ENCODE measurements around the gene ZNF740. TPM values are rescaled to one million over a fixed set of nuclear protein-coding genes. Genes with fewer than 3 reads are reported as not detected.

ZNF740 gene
- total and polyA plus RNA-seq, 2 of the 8 experiments (the other 6 are each of a cell fraction or from before 2014, with no cell fraction given), result 8.2 to 40.0 TPM

- TF ChIP-seq CHD7 (IDR thresholded peaks at IDR 0.05; ENCODE audit: insufficient replicate concordance, low read length), result no peak
- no peak for TF ChIP-seq RAD21 (IDR thresholded peaks at IDR 0.05 in 1 of 2, conservative IDR thresholded peaks at IDR 0.05 in 1 of 2; ENCODE audit: low read depth in 2 of 2, low read length in 2 of 2)
- no peak for TF ChIP-seq GTF2F1 (IDR thresholded peaks at IDR 0.05; ENCODE audit: borderline replicate concordance, low read depth, low read length)
- TF ChIP-seq POLR2AphosphoS5 (IDR thresholded peaks at IDR 0.05; ENCODE audit: low read depth, low read length), result no peak
- TF ChIP-seq ZNF274 (IDR thresholded peaks at IDR 0.05; ENCODE audit: borderline replicate concordance, extremely low read depth, low read length), result no peak
- no peak for TF ChIP-seq SP4 (IDR thresholded peaks at IDR 0.05; ENCODE audit: low read length)
- TF ChIP-seq SIN3A (conservative IDR thresholded peaks at IDR 0.05 in 1 of 2, IDR thresholded peaks at IDR 0.05 in 1 of 2; ENCODE audit: low read depth in 1 of 2, low read length in 2 of 2), result no peak
These were observed 54.6 kb downstream of the ZNF740 start (continued) for GRCh38 chr12:53235164-53235563.
